B cell (primary cell): Measurements from ENCODE around the gene PHF21A.

Experiments
- CTCF ChIP-seq: fragments of 200-600 bp; IDR thresholded peaks from one replicate; pipeline ENCODE4 v1.8.0; 2022; ENCODE audit warnings: antibody characterized with exemption, mild to moderate bottlenecking
- EZH2 ChIP-seq: IDR thresholded peaks from 2 replicates; pipeline ENCODE4 v1.6.1; 2012; ENCODE audit warnings: borderline replicate concordance, low read depth, mild to moderate bottlenecking, moderate library complexity, low read length; ENCODE audit not compliant: insufficient read depth, poor library complexity, severe bottlenecking

- TF ChIP-seq CTCF, result peak; percentile 84
- no peak for TF ChIP-seq EZH2
Measured at GRCh38 chr11:46006418-46007070, 114.7 kb downstream of the PHF21A start.
